ENCODE results near the gene TNNI3K. TPM values are rescaled to one million over a fixed set of nuclear protein-coding genes. Genes with fewer than 3 reads are reported as not detected.

TNNI3K gene
- polyA plus RNA-seq, 1 of the 3 experiments (the other 2 are of a cell fraction): 0.31 TPM

GRCh38 chr1:74504125-74504932 lies 269.1 kb downstream of the TNNI3K start:
- Histone ChIP-seq H2AFZ (ENCODE audit: low read depth) (no peak overlapping the region), H3K9me3 (no peaks in the 10 kb centered on the region), H3K36me3 (replicated peaks in 1 of 2; ENCODE audit: control insufficient read depth in 1 of 2, insufficient read depth in 2 of 2, low read length in 1 of 2) (no peaks in the 10 kb centered on the region), H3K27ac (ENCODE audit: low read depth in 2 of 2, low read length in 1 of 2) (peak overlapping the region in 1 of 2 experiments; percentile 95; a peak in 2 of 4 replicates), H3K27me3 (ENCODE audit: insufficient read depth) (no peaks in the 10 kb centered on the region), H3K79me2 (ENCODE audit: insufficient read depth) (no peaks in the 10 kb centered on the region), H4K20me1 (ENCODE audit: insufficient read depth) (no peaks in the 10 kb centered on the region), H3K4me3 (ENCODE audit: low read depth in 2 of 2, low read length in 1 of 2) (no peak overlapping the region; a peak in 1 of 4 replicates), H3K9me2 (no peaks in the 10 kb centered on the region), H3K9ac (no peak overlapping the region), H3K4me2 (no peak overlapping the region), H3F3A (replicated peaks; ENCODE audit: insufficient read depth) (no peaks in the 10 kb centered on the region), H3K4me1 (ENCODE audit: control insufficient read depth in 1 of 2, insufficient read depth in 2 of 2, low read depth in 1 of 2, low read length in 1 of 2) (peaks cover 0 to 23% of the 10 kb centered on the region in 2 experiments; a peak in 2 of 4 replicates)
- CTCF ChIA-PET: interaction anchor here (0.6 to 4.9 kb wide), 41 partner anchors 9 to 664 kb away, joined by 3 to 55 read pairs (median 4); partner anchors contain the start of genes CRYZ and TYW3
- 34% methylated on average over 15 of the region's 15 CpGs for WGBS (ENCODE audit: low lambda C conversion rate)
- POLR2A ChIA-PET: no interaction called here
- DNase-seq: peak; percentile 59
- no peak; the same call in 1 of the 2 replicates for TF ChIP-seq MXI1 (IDR thresholded peaks at IDR 0.05; ENCODE audit: low read depth, low read length)
- TF ChIP-seq ZBTB33 (IDR thresholded peaks at IDR 0.05; ENCODE audit: borderline replicate concordance, low read depth): no peak
- no peak for TF ChIP-seq CHD2 (IDR thresholded peaks at IDR 0.05; ENCODE audit: low read length, partially characterized antibody)
- TF ChIP-seq POLR2AphosphoS5 (IDR thresholded peaks at IDR 0.05; ENCODE audit: low read depth, low read length): no peak
- no peak for TF ChIP-seq PBX3 (IDR thresholded peaks at IDR 0.05)
- no peak for TF ChIP-seq FOXJ3 (CRISPR knock-in tag; IDR thresholded peaks at IDR 0.05)
- TF ChIP-seq TAF1 (IDR thresholded peaks at IDR 0.05; ENCODE audit: borderline replicate concordance, low read depth, low read length): no peak
- no peak for TF ChIP-seq JUND (IDR thresholded peaks at IDR 0.05)
- no peak for TF ChIP-seq NRF1 (IDR thresholded peaks at IDR 0.05; ENCODE audit: low read depth, low read length)
- no peak for TF ChIP-seq YY1 (IDR thresholded peaks at IDR 0.05; ENCODE audit: low read depth)
- TF ChIP-seq TEAD4 (IDR thresholded peaks at IDR 0.05; ENCODE audit: borderline replicate concordance, insufficient read depth): no peak
- no peak for TF ChIP-seq TCF12 (IDR thresholded peaks at IDR 0.05)
- TF ChIP-seq RFX5 (IDR thresholded peaks at IDR 0.05; ENCODE audit: low read length): 0 out of 2 replicates have a peak, but pooled peaks have one; percentile 17
- TF ChIP-seq GABPA (IDR thresholded peaks at IDR 0.05; ENCODE audit: low read depth): no peak
- peak; percentile 73; the same call in 1 of the 2 replicates for TF ChIP-seq REST (IDR thresholded peaks at IDR 0.05; ENCODE audit: low read depth, low read length)
- TF ChIP-seq EZH2phosphoT487 (IDR thresholded peaks at IDR 0.05; ENCODE audit: borderline replicate concordance, low read depth): no peak
- no peak for TF ChIP-seq MAX (IDR thresholded peaks at IDR 0.05; ENCODE audit: low read depth)
- no peak for TF ChIP-seq IRF3 (IDR thresholded peaks at IDR 0.05; ENCODE audit: low read depth, low read length)
- peak; percentile 81 for TF ChIP-seq CTCF (IDR thresholded peaks at IDR 0.05)
- TF ChIP-seq EP300 (IDR thresholded peaks at IDR 0.05; ENCODE audit: borderline replicate concordance in 1 of 2, low read depth in 1 of 2, low read length in 1 of 2): no peak
- TF ChIP-seq GATA2 (CRISPR knock-in tag; IDR thresholded peaks at IDR 0.05): no peak; the same call in 1 of the 2 replicates
- TF ChIP-seq NFIC (IDR thresholded peaks at IDR 0.05; ENCODE audit: borderline replicate concordance): no peak

All from SK-N-SH (cell line).